H1 (cell line): ENCODE measurements around the gene NTN4. TPM values are rescaled to one million over a fixed set of nuclear protein-coding genes. Genes with fewer than 3 reads are reported as not detected.

ENCODE experiments used
- RBBP5 ChIP-seq: IDR thresholded peaks from 2 replicates; pipeline ENCODE4 v1.7.1; 2012; ENCODE audit warnings: low read depth, mild to moderate bottlenecking, inconsistent platforms, low read length, moderate library complexity, borderline replicate concordance
- TBP ChIP-seq: IDR thresholded peaks from 2 replicates; pipeline ENCODE4 v1.6.1; 2011; ENCODE audit warnings: low read depth, low read length, improper control_type of control experiment
- polyA plus RNA-seq, 7 experiments: library from polyadenylated mRNA; depleted of rRNA in 3 of 7; stranded (reverse) in 5 of 7; unstranded in 2 of 7; fragments of >200 nt in 5 of 7; fragments of 200-250 nt in 2 of 7; gene quantifications; 1 replicate in 5 of 7; 2 replicates in 1 of 7; 4 replicates in 1 of 7; pipeline versions ENCODE4 v1.2.1 to v1.2.3, GENCODE V29; 2011 to 2013; ENCODE audit warnings: missing spikeins in 2 of 7, mixed read lengths in 2 of 7
- total RNA-seq: library from RNA; stranded (reverse); fragmentation: NEBNext Ultra II Directional; extraction: Animal tissue kit (Norgen Biotek cat#: 25700); gene quantifications from 2 replicates; pipeline ENCODE4 v1.2.1, GENCODE V29; 2021

Gene NTN4
- total and polyA plus RNA-seq, 2 of the 8 experiments (the other 6 are each of a cell fraction or from before 2014, with no cell fraction given), result 0.74 to 1.3 TPM

GRCh38 chr12:95718772-95719171, 71.8 kb downstream of the NTN4 start (continued):
- TF ChIP-seq RBBP5 (no peak), TBP (no peak)
